ENCODE results near the gene BDKRB2.

BDKRB2 gene

DNA sequence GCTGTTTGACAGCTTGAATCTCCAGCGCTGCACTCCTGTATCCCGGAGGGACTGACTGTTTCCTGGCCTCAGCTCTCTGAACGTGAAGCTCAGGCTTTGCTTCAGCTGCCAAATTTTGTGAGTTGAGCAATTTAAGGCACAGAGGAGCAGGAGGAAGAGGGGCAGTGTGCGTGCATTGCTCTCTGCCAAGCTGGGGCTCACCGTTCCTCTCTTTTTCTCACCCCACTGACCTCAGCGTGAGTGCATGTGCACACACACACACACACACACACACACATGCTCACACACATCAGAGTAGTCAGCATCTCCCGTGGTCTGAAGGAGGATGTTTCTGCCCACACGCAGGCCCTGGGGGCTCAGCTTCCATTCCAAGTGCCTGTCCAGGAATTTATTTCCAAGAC, 27.8 kb upstream of the BDKRB2 start:
- DNase-seq (ENCODE audit: low read depth), result peak; percentile 71

DNA sequence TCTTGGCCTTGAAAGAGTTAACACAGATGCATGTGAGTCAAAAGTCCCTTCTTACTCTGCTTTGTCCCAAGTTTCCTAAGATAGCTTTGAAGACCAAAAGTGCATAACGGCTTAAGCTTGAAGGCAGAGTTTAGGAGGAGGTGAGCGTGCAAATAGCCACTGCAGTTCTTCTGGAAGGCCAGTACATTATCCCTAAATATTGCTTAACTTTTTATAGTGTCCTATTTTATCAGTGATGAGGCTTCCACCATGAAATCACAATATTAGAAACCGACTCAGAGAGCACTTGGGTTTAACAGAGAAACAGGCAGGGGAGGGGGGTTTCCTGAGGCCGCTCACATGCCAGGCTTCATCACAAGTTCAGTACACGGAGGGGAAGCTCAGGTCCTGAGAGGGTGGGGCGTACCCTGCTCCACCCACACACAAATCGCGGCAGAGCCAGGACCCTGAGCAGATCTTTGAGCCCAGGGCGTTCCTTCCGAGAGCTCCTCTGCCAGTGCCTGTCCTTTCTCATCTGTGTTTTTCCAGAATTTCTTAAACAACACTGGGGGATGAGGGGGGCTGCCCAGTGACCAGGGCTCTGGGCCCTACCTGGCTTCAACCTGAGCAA, 26.8 kb upstream of the BDKRB2 start:
- no peak for DNase-seq (ENCODE audit: low read depth)

DNA sequence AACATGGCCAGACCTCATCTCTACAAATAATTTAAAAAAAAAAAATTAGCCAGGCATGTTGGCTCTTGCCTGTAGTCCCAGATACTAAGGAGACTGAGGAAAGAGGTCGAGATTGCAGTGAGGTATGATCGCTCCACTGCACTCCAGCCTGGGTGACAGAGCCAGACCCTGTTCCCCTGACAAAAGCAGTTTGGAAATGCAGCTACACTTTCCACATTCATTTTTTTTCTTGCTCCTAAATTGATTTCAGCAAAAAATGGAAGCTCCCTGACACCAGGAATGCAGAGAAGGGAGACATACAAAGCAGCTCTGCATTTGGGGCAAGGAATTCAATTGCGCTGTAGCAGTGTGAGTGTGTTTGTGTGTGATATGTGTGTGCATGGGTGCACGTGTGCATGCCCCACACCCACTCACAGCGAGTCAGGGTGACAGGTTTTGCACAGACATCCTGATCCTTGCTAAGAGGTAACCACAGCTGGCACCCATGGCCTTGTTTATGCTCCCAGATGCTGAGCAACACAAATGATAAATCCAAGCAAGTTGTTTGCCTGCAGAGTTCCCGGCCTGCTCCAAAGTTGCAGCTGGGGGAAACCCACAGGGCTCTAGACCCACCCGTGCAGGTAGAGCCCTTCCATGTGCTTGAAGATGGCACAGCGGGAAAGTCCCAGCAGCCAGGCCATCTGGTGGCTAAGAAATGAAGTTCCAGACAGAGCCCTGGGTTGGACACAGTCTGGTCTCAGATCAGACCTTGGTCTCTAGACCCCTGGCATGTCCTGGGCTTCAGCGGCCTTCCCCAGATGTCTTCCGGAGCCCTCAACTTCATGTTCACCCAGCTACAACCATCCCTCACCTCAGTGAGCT, 25.9 kb upstream of the BDKRB2 start:
- DNase-seq (ENCODE audit: low read depth), result no peak

DNA sequence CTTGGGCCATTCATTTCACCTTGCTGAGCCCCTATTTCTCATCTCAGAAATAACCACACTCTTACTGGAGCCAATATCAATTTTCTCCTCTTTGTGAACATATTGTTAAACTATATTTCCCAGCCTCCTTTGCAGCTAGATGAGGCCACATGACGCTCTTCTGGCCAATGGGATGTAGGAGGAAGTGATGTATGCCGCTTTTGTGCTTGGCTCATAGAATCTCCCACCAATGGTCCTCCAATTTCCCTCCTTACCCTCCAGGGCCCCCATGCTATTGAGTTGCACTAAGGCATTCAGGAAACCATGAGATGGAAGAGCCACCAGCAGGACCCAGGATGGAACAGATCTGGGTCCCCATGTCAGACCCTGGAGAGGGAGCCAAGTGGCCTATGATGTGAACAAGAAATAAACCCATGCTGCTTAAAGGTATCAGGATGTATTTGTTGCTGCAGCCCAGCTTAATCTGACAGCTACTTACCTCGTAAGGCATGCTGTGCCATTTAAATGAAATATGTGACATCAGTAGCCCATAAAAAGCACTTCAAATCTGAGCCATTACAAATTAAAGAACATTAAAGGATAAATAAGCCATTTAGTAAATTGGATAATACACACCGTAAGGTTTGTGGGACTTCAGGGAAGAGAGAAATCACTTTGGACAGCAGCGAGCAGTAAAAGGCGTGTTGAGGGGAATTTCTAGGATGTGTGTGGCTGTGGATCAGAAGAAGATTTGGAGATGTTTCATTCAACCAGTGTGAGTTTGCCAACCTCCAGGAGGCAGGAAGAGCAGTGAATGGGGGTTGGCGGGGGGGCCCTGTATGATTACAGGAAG, 24.4 kb upstream of the BDKRB2 start:
- DNase-seq (ENCODE audit: low read depth), result no peak

DNA sequence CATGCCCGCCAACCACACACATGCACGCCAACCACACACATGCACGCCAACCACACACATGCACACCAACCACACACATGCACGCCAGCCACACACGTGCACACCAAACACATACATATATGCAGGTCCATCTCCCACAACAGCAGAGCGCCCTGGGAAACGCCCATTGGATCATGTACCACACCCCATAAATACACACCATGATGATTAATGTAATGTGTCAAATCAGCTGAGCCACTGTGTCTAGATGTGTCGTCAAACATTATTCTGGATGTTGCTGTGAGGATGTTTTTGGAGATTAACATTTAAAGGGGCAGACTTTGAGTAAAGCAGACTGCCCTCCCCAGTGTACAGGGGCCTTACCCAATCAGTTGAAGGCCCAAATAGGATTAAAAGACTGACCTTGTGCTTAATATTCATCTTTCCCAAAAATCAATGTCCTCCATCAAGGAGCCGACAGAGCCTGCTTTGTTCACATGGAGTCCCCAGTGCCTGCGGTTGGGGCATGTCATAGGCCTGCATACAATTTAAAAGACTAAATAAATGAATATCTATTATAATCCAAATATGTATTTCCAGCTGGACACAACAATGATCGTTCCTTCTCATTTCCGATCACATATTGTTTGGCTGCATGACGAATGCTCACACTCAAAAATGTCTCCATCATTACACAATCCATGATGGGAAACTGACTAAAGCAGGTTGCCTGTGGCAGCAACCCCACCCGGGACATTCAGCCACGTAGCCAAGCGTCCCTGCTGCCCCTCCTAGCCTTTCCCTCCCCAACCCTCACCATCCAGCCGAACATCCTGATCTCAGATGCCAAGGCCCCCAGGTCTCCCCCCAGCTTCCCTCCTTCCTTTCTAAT, 23.2 kb upstream of the BDKRB2 start:
- DNase-seq (ENCODE audit: low read depth), result no peak

DNA sequence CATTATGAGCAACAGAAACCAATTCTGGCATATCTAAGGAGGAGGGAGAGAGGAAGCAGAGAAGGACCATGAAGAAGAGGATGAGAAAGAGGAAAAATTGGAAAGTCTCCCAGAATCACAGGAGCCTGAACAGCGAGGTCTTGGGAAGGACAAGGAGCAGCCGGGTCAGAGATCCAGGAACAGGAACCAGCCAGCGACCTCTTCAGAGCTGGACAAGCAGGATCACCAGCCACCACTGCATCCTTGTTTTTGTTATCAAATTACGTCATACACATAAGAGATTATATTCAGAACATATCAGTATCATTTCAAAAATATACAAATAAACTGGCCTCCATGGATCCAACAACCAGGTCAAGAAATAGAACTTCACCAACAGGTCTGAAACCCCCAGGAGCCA, 22.1 kb upstream of the BDKRB2 start:
- DNase-seq (ENCODE audit: low read depth), result no peak

- DNase-seq (ENCODE audit: low read depth), result no peak
These were observed 19.9 kb upstream of the BDKRB2 start for GRCh38 chr14:96184737-96185136.

- peak; percentile 76 for DNase-seq (ENCODE audit: low read depth)
These were observed 17.2 kb upstream of the BDKRB2 start for GRCh38 chr14:96187216-96188031.

GRCh38 chr14:96189281-96189711, 15.3 kb upstream of the BDKRB2 start:
- peak; percentile 94 for DNase-seq (ENCODE audit: low read depth)

DNA sequence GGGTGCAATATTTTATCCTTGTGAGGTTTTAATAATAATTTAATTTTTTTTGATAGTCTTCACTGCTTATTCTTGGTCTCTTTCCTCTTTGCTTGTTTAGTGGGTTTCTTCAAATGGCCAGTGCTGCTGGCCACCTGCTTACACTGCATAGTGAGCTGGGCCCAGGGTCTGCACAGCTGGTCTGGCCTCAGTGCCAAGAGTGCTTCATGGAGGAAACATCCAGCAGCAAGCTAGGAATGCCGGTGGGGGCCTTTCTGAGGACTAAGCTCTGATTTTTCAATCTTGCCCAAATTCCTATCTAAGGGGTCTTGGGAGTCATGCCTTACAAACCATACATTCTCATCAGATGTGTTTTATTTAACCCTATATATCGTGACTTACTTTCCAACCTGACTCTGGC, 13.3 kb upstream of the BDKRB2 start:
- no peak for DNase-seq (ENCODE audit: low read depth)

GRCh38 chr14:96191841-96192462, 12.7 kb upstream of the BDKRB2 start:
- DNase-seq (ENCODE audit: low read depth), result no peak

DNA sequence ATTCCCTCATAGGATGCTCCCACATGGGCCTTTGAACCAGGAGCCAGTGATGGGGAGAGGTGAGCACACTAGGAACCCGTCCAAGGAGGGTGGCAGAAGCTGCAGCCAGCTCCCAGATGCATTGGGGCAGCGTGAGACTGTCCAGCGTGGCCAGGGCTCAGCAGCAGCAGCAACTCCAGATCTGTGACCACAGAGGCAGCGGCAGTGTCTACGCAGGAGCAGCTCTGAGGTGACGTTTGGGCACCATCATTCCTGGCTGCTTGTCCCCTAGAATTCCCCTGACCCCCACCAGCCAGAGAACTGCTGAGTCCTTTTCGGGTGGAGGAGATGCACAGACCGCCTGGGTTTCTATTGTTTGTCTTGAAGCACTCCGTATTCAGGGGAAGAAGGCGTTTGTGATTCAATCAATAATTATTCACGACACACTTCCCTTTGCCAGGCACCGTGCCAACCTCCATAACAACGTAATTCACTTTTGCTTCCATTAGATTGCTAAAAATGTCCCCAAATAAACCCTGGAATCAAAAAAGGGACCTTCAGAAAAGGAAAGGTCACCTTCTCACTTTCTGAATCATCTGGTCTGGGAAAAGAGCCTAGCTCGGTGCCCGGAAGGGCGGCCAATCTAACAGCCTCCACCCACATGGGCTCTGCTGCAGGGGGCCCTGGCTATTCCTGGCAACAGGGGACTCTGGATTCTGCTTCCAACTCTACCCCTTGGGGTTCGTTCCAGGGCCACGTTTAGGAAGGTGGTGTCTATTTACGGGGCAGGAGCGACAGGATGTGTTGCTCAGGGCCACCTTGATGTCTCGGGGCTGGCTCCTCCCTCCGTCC, 11.4 kb upstream of the BDKRB2 start:
- DNase-seq (ENCODE audit: low read depth), result no peak

GRCh38 chr14:96194262-96194656, 10.4 kb upstream of the BDKRB2 start:
- DNase-seq (ENCODE audit: low read depth), result no peak

DNA sequence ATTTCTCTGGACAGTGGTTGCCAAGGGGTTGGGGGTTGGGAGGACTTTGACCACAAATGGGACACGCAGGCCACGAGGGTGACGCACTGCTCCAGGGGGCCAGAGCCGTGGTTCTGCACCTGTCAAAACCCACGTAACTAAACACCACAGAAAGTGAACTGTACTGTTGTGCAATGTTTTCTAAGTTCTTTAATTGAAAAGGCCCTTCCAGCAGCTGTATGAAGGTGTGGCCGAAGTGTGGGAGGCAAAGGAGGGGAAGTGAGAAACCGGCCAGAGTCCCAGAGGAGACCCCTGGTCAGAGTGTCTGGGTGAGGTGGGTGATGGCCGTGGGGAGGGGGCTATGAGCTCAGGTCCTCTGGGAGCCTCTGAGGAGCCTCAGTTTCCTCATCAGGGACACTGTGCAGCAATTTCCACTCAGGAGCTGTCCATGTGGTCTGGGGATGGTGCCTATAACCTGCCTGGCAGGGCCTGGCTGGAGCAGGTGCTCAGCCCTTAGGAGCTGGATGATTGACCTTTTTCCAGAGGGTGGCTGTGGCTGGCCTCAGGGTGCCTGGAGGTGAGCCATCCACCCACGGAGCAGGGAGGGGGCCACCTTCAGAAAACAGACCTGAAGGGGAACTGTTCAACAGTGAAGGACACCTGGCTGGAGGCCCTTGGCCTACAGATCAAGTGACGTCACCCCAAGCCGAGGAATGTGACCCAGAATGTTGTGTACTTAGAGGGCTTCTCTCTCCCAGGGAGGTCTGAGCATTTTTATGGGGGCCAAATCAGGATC, 9.8 kb upstream of the BDKRB2 start:
- no peak for DNase-seq (ENCODE audit: low read depth)

DNA sequence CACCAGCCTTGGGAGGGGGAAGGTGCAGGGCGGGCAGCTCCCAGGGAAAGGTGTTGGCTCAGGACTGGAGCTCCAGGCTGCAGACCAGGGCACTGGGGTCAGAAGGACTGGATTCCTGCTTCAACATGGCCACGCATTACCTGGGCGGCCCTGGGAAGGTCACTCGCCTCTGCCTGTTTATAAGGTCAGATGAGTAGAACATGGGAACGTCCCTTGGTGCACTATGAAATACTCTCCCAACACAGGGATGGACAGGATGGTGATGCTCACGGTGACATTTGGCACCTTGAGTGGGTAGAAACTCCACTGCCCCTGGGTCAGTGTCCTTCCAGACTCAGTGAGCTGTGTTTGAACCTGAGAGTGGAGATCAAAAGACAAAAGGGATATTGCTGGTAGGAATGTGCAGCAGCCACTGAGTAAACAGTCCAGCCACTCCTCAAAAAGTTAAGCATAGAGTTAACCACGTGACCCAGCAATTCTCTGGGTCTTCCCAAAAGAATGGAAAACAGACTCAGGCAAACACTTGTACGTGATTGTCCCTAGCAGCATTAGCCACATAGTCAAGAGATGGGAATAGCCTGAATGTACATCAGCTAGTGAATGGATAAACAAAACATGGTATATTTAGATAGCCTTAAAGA, 9.1 kb upstream of the BDKRB2 start:
- no peak for DNase-seq (ENCODE audit: low read depth)

GRCh38 chr14:96197163-96197852, 7.3 kb upstream of the BDKRB2 start:
- DNase-seq (ENCODE audit: low read depth), result no peak

GRCh38 chr14:96197969-96198368, 6.7 kb upstream of the BDKRB2 start:
- no peak for DNase-seq (ENCODE audit: low read depth)

All from amniotic epithelial cell (primary cell).